GM21717 (cell line): ENCODE measurements around the gene REEP5.
A peak's percentile ranks its signal among the peaks of the same experiment; 100 is the strongest.
"Not testable (repeated sequence)": the region's sequence is repeated elsewhere in the genome, so short reads cannot be mapped to it uniquely, and the experiment has no call there.

ENCODE experiments used
- ATAC-seq: cut with Tn5 transposase; IDR thresholded peaks from one replicate; pipeline ENCODE4 v1.9.1; 2021; ENCODE audit warnings: mild to moderate bottlenecking, moderate library complexity; ENCODE audit not compliant: unreplicated experiment

Gene REEP5

DNA sequence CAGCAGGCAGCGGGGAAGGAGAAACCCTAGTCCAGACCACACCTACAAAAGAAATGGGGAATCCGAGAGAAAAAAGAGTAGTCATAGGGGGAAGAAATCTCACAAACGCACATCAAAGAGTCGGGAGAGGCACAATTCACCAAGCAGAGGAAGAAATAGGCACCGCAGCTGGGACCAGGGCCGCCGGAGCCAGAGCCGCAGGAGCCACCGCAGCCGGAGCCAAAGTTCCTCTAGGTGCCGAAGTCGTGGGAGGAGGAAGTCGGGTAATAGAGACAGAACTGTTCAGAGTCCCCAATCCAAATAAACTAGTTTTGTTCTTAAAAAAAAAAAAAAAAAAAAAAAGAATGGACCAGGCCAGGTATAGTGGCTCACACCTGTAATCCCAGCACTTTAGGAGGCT lies 29.3 kb downstream of the REEP5 start:
- ATAC-seq, result no peak

DNA sequence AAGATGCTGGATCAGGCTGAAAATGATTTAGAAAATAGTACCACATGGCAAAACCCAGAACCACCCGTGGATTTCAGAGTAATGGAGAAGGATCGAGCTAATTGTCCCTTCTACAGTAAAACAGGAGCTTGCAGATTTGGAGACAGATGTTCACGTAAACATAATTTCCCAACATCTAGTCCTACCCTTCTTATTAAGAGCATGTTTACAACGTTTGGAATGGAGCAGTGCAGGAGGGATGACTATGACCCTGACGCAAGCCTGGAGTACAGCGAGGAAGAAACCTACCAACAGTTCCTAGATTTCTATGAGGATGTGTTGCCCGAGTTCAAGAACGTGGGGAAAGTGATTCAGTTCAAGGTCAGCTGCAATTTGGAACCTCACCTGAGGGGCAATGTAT lies 30.0 kb downstream of the REEP5 start:
- not testable (repeated sequence) for ATAC-seq

DNA sequence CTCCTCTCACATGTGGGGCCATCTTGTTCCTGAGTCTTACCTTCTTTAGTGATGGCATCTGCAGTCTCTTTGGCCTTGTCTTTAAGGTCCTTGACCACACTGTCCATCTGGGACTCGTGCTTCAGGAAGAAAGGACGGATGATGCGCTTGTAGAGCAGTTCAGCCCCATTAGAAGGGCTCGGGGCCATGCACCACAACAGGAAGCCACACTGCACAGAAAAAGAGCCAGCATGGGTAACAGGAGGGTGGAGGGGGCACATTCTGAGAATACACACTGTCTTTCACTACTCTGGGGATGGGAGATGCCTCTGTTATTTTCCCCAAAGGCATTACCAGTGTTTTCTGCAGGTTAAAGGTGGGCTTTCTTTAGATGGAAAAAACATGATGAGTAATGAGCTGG lies 35.1 kb downstream of the REEP5 start:
- ATAC-seq, result no peak

DNA sequence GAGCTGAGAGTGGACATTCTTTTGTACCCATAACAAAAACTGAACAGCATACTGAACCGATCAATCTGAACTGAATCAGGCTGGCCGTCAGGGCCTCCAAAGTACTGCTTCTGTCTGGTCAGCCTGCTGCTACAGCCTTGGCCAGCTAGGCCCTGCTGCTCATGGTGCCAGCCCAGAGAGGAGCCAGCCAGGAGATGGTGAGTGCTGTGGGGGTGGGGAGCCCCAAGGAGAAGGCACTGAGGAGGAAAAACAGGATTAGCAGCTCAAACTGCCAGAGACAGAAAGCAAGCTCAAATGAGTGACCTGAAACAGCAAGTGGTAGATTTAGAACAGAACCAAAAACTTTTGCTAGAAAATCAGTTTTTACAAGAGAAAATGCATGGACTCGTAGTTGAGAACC lies 37.0 kb downstream of the REEP5 start:
- ATAC-seq, result no peak

GRCh38 chr5:112883192-112883591 lies 38.8 kb downstream of the REEP5 start:
- no peak for ATAC-seq

- no peak for ATAC-seq
Measured at GRCh38 chr5:112880219-112880964, 41.6 kb downstream of the REEP5 start.

DNA sequence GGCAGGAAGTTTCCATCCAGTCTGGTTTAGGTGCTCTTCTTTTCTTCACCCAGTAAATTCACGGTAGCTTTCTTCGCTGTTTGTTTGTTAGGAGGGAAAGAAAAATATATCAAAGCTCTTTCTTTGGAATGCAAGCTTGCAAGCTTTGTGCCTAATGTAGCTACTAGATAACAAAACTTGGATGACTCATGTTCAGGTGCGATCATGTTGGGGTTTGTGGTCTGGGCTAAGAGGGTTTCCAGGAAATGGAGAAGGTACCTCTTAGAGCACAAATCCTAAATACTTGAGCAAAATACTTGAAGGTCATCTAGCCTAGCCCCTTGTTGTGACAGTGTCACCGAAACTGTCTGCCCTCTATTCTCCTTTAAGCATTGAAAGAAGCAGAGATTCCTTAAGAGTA lies 43.3 kb downstream of the REEP5 start:
- ATAC-seq, result peak; percentile 73

DNA sequence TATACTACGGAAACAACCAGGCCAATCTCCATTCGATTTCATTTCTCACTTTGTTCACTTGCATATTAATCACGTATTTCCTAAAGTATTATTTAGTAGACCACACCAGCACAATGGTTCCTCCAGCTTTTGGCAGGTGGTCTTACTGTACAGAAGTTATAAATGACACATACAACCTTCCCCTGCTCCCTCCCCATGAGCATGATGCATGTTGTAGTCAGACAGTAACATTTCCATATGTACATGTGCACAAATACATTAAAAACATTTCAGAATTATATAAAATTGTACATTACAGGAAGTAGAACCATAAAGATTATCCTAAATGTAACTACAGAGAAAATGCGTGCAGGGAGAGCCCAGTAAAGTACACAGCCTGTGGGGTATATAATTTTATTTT lies 43.9 kb downstream of the REEP5 start:
- ATAC-seq, result no peak

GRCh38 chr5:112876362-112876761 lies 45.7 kb downstream of the REEP5 start:
- ATAC-seq, result no peak

GRCh38 chr5:112870966-112871365 lies 51.1 kb downstream of the REEP5 start:
- no peak for ATAC-seq

DNA sequence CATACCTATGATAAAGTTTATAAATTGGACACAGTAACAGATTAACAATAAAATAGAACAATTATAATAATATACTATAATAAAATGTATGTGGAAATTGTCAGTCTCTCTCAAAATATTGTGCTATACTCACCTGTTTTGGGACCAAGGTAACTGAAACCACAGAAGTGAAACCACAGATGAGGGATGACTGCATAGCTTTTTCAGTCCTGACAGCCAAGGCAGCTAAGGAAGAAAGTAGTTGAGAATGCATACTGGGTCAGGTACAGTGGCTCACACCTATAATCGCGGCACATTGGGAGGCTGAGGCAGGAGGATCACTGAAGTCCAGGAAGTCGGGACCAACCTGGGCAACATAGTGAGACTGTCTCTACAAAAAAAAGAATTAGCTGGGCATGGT lies 52.1 kb downstream of the REEP5 start:
- ATAC-seq, result peak; percentile 87

DNA sequence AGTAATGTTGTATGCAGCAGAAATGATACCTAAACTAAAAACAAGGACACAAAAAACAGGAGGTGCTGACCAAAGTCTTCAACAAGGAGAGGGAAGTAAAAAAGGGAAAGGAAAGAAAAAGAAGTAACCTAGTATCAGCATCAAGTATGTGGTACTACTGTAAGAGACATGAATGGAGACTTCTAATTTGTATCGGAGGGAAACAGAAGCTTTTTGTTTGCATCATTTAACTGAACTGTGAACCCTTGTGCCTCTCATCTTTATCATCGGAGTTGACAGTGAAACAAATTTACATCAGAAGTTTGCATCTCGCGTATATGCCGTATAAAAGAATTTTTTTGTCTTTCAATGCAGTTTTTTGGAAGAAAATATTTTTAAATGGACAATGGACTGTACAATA lies 54.6 kb downstream of the REEP5 start:
- no peak for ATAC-seq

DNA sequence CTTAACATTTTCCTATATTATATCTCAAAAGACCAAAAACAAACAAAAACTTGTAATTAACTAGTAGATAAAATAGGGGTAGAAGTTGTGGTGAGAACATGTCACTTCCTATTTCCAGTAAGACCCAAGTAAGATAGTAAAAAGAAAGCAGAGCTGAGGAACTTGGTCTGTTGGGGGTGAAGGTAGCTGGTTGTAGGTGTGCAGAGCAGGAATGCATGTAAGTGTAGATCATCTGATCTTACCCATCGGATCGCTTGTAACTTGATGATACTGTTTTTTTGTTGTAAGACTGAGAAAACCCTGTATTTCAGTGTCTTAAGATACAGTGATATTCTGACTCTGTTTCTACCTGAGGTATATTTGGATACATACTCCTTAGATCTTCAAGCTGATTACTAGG lies 55.3 kb downstream of the REEP5 start:
- ATAC-seq, result no peak

- no peak for ATAC-seq
Measured at GRCh38 chr5:112865128-112865527, 56.9 kb downstream of the REEP5 start.

- ATAC-seq, result no peak
Measured at GRCh38 chr5:112863549-112863948, 58.5 kb downstream of the REEP5 start.

GRCh38 chr5:112862085-112862484 lies 59.9 kb downstream of the REEP5 start:
- ATAC-seq, result no peak

DNA sequence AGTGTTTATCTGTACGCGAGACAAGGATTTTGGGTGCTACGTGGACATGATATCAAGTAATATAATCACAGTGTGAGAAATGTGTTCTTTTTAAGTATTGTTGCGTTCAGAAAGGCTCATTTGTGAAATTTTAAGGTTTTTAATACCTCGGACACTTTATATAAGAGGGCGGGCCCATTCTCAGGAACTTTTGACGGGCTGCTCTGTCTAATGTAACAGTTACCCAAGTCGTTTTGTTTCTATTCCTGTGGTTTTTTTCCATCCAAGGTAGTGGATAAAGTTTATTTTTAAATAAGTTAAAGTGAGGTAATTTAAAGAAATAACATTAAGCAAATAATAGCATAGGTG lies 60.4 kb downstream of the REEP5 start:
- no peak for ATAC-seq

DNA sequence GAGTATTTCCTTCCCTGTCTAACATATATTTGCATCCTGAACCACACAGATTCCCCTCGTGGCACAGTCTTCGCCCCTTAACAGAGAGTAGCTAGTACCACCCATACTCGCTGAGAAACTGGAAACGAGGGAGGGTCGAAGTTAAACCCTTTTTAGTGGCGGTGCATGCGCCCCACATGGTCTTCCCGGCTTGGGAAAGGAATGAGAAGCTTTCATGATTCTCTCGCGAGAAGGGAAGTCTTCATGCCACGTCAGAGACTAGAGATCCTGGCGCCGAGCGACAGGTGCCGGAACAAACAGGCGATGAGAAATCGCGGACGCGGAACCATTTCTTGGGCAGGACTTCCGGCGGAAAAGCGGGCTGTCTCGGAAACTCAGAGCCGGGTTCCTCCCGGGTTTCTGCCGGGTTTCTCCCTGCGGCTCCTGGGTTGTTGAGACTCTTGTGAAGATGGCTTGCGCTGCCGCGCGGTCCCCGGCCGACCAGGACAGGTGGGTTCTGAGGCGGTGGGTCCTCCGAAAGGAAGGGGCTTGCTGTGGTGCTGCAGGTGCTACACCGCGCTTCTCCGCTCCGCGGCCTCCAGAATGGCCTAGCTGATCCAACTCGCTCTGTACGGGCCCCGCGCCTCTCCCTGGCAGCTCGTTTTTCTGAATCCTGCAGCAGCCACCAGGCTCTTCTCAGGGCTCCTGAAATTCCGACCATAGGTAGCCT lies 60.9 kb downstream of the REEP5 start, which contains the start of gene SRP19:
Gene SRP19 (plus strand): TSS at position 359 of the 709 bp plus-strand sequence. CDS start 90 bp downstream, at position 449.
- peak; percentile 98 for ATAC-seq

DNA sequence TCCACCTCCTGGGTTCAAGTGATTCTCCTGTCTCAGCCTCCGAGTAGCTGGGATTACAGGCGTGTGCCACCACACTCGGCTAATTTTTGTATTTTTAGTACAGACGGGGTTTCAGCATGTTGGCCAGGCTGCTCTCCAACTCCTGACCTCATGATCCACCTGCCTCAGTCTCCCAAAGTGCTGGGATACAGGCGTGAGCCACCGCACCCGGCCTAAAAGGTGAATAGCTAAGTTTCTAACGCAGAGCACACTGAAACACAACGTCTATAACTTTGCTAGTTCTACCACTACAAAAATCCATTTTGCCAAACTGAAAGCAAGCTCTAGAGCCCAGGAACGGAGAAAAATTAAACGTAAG lies 61.5 kb downstream of the REEP5 start:
- not testable (repeated sequence) for ATAC-seq

DNA sequence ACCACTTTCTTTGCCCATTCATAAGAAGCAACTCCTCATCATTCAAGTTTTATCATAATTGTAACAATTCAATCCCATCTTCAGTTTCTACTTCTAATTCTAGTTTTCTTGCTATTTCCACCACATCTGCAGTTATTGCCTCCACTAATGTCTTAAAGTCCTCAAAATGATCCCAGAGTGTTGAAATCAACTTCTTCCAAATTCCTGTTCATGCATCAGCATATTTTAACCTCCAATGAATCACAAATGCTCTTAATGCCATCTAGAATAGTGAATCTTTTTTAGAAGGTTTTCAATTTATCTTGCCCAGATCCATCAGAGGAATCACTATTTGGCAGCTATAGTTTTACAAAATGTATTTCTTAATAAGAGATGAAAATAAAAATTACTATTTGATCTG lies 64.2 kb downstream of the REEP5 start:
- ATAC-seq, result no peak

GRCh38 chr5:112854651-112855050 lies 67.4 kb downstream of the REEP5 start:
- no peak for ATAC-seq

DNA sequence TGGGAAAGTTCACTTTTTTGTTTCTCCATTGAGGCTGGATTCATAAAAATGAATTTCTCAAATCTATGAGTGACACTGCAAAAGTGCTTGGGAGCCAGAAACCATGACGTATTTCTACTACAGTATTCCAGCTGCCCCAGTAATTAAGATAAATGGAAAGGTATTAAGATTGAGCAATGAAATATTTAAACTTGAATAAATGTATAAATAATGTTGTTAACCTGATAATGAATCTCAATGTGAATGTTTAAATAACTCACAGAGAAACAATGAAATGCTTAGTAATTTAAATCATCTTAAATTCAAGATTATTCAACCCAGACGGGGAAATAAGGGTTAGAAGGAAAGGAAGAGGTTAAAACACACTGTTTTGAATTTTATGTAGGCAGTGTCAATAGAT lies 72.1 kb downstream of the REEP5 start:
- no peak for ATAC-seq
